ENCODE data around the gene TMPRSS11F.

TMPRSS11F gene

DNA sequence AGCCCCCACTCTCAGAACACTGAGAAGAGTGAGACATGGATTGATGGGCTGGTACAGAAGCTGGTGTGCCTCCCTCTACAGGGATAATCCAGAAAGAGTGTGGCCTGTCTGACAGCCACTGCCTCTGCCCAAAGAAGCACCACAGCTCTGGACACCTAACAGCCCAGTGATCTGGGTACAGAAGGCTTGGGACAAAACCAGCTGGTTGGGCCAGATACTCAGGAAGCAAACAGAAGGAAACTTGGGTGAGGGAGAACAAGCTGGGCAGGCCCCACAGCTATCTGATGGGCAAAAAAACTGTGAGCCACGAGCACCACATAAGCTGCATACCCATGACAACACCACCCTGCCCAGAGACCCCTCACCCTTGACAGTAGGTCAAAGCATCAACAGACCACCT lies 46.9 kb downstream of the TMPRSS11F start:
- H3K4me1 ChIP-seq = no peaks in the 10 kb centered on the region
- H3K4me2 ChIP-seq (ENCODE audit: low read length) = no peak overlapping the region
- H3K4me3 ChIP-seq (ENCODE audit: low read depth, low read length) = no peak overlapping the region
- TF ChIP-seq, protein P1, sequence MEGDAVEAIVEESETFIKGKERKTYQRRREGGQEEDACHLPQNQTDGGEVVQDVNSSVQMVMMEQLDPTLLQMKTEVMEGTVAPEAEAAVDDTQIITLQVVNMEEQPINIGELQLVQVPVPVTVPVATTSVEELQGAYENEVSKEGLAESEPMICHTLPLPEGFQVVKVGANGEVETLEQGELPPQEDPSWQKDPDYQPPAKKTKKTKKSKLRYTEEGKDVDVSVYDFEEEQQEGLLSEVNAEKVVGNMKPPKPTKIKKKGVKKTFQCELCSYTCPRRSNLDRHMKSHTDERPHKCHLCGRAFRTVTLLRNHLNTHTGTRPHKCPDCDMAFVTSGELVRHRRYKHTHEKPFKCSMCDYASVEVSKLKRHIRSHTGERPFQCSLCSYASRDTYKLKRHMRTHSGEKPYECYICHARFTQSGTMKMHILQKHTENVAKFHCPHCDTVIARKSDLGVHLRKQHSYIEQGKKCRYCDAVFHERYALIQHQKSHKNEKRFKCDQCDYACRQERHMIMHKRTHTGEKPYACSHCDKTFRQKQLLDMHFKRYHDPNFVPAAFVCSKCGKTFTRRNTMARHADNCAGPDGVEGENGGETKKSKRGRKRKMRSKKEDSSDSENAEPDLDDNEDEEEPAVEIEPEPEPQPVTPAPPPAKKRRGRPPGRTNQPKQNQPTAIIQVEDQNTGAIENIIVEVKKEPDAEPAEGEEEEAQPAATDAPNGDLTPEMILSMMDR (IDR thresholded peaks at IDR 0.05) = no peak
- H3K27ac ChIP-seq = no peak overlapping the region
- no peak overlapping the region for H3K9ac ChIP-seq
- no peaks in the 10 kb centered on the region for H3K9me3 ChIP-seq (ENCODE audit: control insufficient read depth, low read length)
- H3K27me3 ChIP-seq (ENCODE audit: control insufficient read depth, insufficient read depth, low read length) = no peaks in the 10 kb centered on the region
- H3K36me3 ChIP-seq (ENCODE audit: control insufficient read depth, insufficient read depth, low read length) = no peaks in the 10 kb centered on the region
- H2AFZ ChIP-seq = no peak overlapping the region
- H3K79me2 ChIP-seq = no peaks in the 10 kb centered on the region

DNA sequence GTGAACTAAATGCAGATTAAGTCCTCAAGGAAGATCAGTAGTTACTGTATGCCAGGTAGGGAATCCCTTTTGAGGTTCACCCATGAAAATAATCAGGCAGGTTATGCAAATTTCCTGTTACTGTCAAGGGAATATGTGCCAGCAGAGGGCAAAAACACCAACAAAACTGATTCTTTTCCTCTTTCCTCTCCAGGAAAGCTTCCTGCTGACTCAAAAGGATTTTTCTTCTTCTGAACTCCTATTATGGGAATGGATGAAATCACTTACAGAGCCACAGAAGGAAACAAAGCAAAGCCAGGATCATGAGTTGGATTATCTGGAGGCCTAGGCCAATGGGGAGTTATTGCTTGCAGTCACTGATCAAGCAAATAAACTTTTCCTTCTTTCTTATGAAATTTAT lies 49.7 kb downstream of the TMPRSS11F start:
- no peaks in the 10 kb centered on the region for H3K36me3 ChIP-seq (ENCODE audit: control insufficient read depth, insufficient read depth, low read length)
- no peaks in the 10 kb centered on the region for H3K4me1 ChIP-seq
- no peaks in the 10 kb centered on the region for H3K9me3 ChIP-seq (ENCODE audit: control insufficient read depth, low read length)
- no peaks in the 10 kb centered on the region for H3K79me2 ChIP-seq
- H3K4me2 ChIP-seq (ENCODE audit: low read length) = no peak overlapping the region
- no peak overlapping the region for H3K4me3 ChIP-seq (ENCODE audit: low read depth, low read length)
- no peak overlapping the region for H3K9ac ChIP-seq
- no peak overlapping the region for H3K27ac ChIP-seq
- no peak overlapping the region for H2AFZ ChIP-seq
- no peaks in the 10 kb centered on the region for H3K27me3 ChIP-seq (ENCODE audit: control insufficient read depth, insufficient read depth, low read length)
- TF ChIP-seq, protein P1 (IDR thresholded peaks at IDR 0.05) = no peak

- Histone ChIP-seq H3K36me3 (ENCODE audit: control insufficient read depth, insufficient read depth, low read length) (no peaks in the 10 kb centered on the region), H2AFZ (no peak overlapping the region), H3K9me3 (ENCODE audit: control insufficient read depth, low read length) (no peaks in the 10 kb centered on the region), H3K27me3 (ENCODE audit: control insufficient read depth, insufficient read depth, low read length) (no peaks in the 10 kb centered on the region), H3K4me3 (ENCODE audit: low read depth, low read length) (no peak overlapping the region), H3K27ac (no peak overlapping the region), H3K4me2 (ENCODE audit: low read length) (no peak overlapping the region), H3K4me1 (no peaks in the 10 kb centered on the region), H3K79me2 (no peaks in the 10 kb centered on the region), H3K9ac (no peak overlapping the region)
- TF ChIP-seq, protein P1 (IDR thresholded peaks at IDR 0.05) = no peak
Measured at GRCh38 chr4:68077737-68078136, 51.9 kb downstream of the TMPRSS11F start.

- no peak overlapping the region for H3K4me2 ChIP-seq (ENCODE audit: low read length)
- no peaks in the 10 kb centered on the region for H3K9me3 ChIP-seq (ENCODE audit: control insufficient read depth, low read length)
- TF ChIP-seq, protein P1 (IDR thresholded peaks at IDR 0.05) = no peak
- H3K4me3 ChIP-seq (ENCODE audit: low read depth, low read length) = no peak overlapping the region
- H3K9ac ChIP-seq = no peak overlapping the region
- H2AFZ ChIP-seq = no peak overlapping the region
- no peaks in the 10 kb centered on the region for H3K79me2 ChIP-seq
- H3K27ac ChIP-seq = no peak overlapping the region
- H3K4me1 ChIP-seq = no peaks in the 10 kb centered on the region
- H3K27me3 ChIP-seq (ENCODE audit: control insufficient read depth, insufficient read depth, low read length) = no peaks in the 10 kb centered on the region
- no peaks in the 10 kb centered on the region for H3K36me3 ChIP-seq (ENCODE audit: control insufficient read depth, insufficient read depth, low read length)
Measured at GRCh38 chr4:68077301-68077700, 52.4 kb downstream of the TMPRSS11F start.

GRCh38 chr4:68076194-68076593 lies 53.5 kb downstream of the TMPRSS11F start:
- TF ChIP-seq, protein P1 (IDR thresholded peaks at IDR 0.05) = no peak
- Histone ChIP-seq H3K9ac (no peak overlapping the region), H3K27ac (no peak overlapping the region), H3K27me3 (ENCODE audit: control insufficient read depth, insufficient read depth, low read length) (no peaks in the 10 kb centered on the region), H3K4me1 (no peaks in the 10 kb centered on the region), H3K9me3 (ENCODE audit: control insufficient read depth, low read length) (no peaks in the 10 kb centered on the region), H3K4me2 (ENCODE audit: low read length) (no peak overlapping the region), H2AFZ (no peak overlapping the region), H3K79me2 (no peaks in the 10 kb centered on the region), H3K36me3 (ENCODE audit: control insufficient read depth, insufficient read depth, low read length) (no peaks in the 10 kb centered on the region), H3K4me3 (ENCODE audit: low read depth, low read length) (no peak overlapping the region)
